Astrocyte of the hippocampus (primary cell): ENCODE measurements around the gene POLR1D.

ENCODE experiments used
- DNase-seq: peaks from one replicate; pipeline ENCODE4 v3.0.0; 2011; ENCODE audit warnings: low read depth, low spot score

Gene POLR1D, protein sequence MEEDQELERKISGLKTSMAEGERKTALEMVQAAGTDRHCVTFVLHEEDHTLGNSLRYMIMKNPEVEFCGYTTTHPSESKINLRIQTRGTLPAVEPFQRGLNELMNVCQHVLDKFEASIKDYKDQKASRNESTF

GRCh38 chr13:27621366-27622101, at the start of gene POLR1D:
TSS of gene POLR1D (plus strand) at chr13:27621892. CDS start at chr13:27621984, 92 bp downstream.
- DNase-seq = peak; percentile 92

- no peak for DNase-seq
Measured at GRCh38 chr13:27572234-27572901, 49.3 kb upstream of the POLR1D start.

DNA sequence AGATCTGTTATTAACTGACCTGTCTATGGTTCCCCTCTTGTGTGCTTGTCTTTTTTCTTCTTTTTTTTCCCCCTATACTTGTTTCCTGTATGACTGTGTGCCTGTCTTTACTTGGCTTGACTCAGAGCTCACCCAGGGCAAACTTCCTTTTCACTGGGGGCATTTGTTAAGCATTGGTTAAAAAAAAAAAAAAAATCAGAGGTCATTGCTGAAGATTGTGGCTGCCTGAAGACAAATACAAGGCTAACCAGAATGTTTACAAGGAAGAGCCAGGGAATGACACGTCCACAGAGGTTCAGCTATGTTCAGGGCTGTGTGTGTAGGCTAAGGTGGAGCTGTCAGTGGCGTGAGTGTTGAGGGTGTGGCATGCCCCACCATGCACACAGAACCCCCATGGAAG, 48.4 kb upstream of the POLR1D start:
- peak; percentile 22 for DNase-seq

DNA sequence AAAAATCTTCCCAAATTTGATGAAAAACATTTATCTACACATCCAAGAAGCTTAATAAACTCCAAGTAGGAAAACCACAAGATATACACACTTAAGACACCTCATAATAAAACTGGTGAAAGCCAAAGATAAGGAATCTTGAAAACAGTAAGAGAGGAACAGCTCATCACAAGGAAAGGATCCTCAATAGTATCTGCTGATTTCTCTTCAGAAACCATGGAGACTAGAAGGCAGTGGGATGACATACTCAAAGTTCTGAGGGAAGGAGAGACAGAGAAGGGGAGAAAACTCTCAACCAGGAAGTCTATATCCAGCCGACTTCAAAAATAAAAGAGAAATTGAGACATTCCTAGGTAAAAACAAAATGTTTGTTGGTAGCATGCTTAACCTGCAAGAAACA, 47.0 kb upstream of the POLR1D start:
- DNase-seq = no peak

DNA sequence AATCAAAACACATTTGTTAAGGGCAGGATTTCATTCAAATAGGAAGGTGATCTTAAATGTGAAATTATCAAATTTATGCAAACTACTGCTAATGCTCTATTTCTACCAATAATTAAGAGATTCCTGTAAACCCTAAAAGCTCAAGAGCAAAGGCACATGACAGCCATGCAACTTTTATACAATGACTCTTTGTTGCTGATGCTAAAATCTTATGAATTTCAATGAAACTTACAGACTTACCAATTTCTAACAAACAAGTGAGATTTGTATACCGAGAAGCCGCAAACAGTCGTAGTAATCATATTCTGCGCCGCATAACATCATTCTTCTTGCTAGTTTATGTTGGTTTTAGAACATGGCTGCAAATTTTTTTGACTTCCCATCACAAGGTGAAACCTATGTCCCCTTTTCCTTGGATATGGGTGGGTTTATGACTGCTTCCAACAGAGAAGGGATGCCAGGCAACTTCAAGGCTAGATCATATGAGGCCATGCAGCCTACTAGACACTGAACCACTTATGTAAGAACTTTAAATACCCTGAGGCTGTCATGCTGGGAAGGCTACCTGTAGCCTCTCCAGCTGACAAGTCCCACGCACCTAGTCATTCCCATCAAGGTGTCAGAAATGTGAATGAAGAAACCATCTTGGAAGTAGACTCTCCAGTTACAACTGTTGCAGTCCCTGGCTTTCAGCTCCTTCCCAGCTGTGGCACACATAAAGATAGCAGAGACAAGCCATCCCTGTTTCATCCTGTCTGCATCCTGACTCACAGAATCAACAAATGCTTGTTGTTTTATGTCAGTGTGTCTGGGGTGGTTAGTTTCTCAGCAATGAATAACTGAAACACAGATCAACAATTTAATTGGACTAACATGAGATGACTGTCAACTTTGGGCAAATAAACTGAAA, 43.3 kb upstream of the POLR1D start:
- no peak for DNase-seq

DNA sequence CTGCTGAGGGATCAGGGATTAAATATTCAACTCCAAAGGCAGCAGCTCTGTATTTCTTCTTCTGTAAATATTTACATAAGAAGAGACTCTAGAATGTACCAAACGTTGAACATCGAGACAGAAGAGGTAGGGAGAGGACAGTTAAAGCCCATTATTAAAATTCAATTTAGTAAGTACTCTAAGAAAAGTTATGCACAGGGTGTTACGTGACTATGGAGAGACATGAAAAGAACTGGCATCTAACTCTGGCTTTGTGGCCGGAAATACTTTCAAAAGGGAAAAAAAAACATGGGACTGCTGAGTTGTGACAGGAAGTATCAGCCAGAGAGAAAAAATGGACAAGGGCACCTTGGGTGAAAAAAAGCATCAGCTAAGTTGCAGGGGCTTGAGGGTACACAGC, 38.0 kb upstream of the POLR1D start:
- DNase-seq = peak; percentile 49

DNA sequence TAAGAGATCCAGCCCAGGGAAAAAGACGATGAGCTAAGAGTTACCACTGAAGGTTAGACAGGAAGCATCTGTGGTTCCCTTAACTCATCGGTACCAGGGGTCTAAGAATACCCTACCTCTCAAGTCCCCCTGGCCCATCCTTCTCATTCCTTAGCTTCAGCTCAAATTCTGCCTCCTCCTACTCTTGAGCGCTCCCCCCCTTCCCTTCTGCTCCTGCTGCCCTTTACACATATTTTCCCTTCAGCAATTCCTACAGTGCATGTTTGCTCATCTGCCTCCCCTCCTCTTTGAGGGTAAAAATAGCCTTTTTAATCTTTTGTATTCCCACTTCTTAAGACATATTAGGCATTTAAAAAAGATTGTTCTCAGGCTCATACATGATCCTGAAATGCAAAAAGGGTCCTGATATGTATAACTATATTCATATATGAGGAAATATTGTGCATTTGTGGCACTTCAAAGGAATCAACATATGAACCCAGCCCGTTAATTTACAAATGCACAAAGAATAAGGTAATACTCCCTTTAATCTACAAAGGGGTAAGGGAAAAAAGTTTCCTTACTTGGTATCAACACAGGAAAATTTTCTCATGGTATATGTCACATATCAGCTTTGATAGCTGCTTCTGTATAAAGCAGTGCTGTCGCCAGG, 34.5 kb upstream of the POLR1D start:
- DNase-seq = no peak

DNA sequence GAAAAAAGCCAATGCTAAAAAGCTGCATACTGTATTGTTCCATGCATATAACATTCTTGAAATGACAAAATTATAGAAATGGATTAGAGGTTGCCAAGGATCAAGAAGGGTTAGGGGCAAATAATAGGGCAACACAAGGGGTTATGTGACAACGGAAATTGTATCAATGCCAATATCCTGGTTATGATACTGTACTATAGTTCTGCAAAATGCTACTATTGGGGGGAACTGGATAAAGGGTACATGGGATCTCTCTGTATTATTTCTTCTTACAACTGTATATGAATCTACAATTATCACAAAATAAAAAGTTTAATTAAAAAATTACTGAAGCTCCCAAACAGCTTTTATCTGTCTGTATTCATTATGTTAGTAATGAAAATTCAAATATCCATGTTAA, 33.3 kb upstream of the POLR1D start:
- DNase-seq = no peak

DNA sequence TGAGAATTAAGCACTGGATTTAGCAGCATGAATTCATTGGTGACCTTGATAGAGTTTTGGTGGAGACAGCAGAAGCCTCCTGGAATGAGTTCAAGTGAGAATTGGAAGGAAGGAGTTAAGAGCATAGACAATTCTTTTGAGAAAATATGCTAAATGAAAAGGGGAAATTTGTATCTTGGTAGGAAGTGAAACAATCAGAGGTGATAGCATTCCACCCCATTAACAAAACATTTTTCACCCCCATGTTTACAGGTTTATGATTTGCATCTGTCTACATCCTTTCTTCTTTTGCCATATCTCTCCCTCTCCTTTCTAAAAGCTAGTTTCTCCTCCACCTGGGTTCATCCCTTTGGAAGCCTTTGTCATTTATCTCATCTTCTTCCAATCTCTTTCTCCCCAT, 28.8 kb upstream of the POLR1D start:
- DNase-seq = no peak

DNA sequence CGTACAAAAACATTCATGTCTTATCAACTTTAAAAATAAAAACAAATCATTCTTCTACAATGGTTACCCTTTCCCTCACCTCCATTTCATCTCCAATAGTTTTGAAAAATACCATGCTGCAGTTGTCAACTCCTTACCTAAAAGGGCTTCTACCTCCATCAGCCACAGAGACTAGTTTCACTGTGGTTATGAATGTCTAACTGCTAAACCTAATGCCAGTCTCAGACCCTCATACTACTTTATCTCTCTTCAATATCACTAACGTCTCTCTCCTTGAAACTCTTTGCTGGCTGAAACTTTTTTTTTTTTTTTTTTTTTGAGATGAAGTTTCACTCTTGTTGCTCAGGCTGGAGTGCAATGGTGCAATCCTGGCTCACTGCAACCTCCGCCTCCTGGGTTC, 28.4 kb upstream of the POLR1D start:
- DNase-seq = no peak

DNA sequence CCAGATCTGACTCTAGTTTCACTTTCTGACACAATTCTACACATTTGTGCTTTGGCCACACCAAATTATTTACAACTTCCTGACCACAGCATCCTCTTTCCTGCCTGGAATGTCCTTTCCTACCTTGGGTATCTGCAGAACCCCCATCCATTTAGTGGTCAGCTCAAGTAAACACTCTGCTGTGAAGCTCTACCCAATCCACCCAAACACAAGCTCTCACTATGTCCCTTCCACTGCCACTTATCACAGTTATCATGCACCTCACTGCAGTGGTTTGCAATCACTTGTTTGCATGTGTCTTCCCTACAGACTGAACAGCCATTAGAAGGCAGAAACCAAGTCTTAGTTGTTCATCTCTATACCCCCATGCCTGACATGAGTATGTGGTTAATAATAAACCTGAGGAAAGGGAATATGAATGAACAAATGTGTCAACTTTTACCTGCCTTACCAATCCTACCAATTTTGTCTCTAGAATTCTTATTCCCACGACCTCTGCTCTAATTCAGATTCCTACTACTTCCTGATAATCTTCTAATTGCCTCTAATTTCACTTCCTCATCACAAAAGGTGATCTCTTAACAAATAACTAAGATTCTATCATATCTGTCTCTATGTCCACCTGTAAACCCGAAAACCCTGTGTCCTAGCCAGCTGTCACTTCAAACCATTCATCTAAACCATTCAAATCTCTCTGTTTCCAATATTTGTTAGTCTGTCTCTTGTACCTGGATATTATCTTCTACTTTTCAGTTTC, 26.5 kb upstream of the POLR1D start:
- DNase-seq = no peak

GRCh38 chr13:27599096-27599495, 22.6 kb upstream of the POLR1D start:
- DNase-seq = no peak

DNA sequence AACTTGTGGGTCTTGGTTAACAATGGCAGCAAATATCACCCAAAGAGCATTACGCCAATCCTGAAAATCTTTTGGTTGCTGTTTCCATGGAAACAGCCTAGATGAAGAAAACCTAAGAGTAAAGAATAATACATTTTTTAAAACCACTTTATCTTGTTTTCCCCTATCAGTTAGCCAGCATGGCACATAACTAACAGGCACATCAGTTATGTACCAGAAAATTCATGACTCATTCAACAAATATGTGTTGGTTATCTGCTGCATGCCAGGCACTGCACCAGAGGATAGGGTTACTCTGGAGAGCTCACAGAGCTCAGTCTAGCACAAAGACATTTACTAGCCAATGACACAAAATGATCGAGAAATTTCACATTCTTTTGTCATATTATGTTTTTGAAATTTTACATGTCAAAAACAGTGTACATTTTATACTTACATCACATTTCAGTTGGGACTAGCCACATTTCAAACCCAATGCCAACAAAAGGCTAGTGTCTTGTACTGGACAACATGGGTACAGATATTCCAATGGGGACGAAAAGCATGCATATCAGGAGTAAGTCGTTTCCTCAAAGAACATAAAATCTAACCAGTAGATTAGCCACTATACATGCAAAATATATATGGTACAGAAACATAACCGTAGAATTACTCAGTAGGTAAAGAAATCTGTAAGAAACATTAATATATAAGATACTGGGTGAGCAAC, 21.7 kb upstream of the POLR1D start:
- peak; percentile 88 for DNase-seq

- no peak for DNase-seq
Measured at GRCh38 chr13:27600711-27601110, 21.0 kb upstream of the POLR1D start.

GRCh38 chr13:27601208-27601607, 20.5 kb upstream of the POLR1D start:
- DNase-seq = no peak

DNA sequence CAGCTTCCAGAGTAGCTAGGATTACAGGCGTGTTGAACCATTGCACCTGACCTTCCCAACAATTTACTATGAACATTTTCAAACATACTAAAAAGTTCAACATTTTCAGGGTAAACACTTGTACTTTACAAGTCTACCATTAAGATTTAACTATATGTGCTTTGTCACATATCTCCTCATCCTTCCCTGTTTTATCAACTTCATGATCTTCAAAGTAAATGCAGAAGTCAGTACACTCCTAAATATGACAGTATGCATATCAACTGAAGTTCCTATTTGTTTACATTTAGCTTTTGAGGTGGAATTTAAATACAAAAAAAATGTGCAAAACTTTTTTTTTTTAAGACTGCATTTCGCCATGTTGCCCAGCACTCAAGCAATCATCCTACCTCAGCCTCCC, 19.9 kb upstream of the POLR1D start:
- no peak for DNase-seq

DNA sequence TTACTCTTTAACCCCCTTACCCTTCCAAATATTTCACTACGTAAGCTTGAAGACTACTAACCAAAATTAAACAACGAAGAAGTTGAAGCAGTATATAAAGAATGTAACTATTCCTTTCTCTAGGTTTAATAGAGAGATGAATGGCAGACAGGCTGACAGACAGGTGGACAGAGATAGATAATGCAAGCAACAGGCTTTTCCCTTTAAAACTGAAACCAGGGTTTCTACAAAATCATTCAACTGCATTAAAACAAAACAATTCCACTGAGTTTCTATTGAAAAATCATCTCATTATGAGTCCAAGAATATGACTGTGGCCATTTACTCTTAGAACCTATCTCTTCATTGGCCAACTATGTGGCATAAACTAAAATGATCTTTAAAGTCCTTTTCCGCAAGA, 16.6 kb upstream of the POLR1D start:
- DNase-seq = no peak

DNA sequence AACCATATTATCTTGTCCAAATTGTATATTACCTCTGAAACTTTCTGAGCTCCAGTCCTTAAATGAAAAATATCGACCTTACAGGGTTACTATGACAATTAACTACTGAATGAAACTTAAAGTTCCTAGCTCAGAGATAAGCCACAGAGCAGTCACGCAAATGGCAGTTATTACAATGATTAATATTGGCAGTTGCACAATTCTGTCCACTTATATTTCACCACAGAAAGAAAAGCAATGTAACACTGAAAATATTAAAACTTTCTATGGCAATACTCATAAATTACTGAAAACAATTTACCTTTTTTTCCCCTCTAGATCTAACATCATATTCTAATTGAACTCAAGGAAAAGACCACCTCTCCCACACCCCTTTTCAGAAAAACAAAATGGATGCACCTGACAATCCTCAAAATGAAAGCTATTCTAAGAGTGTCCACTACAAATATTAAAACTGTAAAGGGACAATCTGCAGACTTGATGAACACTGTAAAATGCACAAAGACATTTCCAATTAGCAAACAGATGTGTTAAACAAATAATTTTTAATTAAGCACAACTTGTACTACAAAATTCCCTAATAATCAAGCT, 16.0 kb upstream of the POLR1D start:
- no peak for DNase-seq

DNA sequence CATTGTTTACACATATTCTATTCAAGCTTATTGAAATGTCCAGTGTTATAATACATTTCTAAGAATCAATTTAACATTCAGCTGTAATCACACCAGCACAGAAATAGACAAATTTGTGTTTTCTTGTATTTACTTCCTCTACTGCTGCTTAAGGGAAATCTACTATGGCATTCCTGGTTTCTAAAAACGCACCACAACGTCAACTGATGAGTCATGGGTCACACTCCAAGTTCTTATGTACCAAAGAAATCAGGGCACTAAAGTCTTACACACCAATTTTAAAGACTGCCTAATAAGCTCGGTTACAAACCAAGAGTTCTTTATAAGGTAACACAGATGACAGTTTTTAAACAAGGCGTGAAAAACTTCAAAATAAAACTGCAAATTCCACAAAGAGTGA, 14.6 kb upstream of the POLR1D start:
- DNase-seq = peak; percentile 79

GRCh38 chr13:27613628-27614027, 8.1 kb upstream of the POLR1D start:
- DNase-seq = no peak
